ENCODE data around the gene RGS6. TPM values are rescaled to one million over a fixed set of nuclear protein-coding genes. Genes with fewer than 3 reads are reported as not detected.

The RGS6 gene
- total RNA-seq, 2 experiments from 2014 or later, result 1.5 to 3.1 TPM

DNA sequence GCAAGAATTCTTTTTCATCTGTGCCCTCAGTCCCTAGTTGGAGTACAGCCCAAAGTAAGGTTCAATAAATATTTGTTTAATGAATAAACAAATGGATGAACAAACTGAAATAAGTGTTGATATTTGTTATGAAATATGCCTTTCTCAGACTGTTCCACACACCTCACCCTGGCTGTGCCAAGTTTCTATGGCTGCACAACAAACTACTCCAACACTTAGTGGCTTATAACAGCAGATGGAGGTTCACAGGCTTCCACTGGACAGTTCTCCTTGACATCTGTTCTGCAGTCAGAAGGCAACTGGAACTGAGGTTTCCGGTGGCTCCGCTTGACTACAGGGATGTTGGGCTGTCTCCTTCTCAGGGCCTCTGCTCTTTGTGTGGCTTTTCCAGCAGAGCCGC is 197.1 kb downstream of the RGS6 start:
- Mint-ChIP-seq H3K27ac (no peak overlapping the region), H3K27me3 (peaks cover 55% of the 10 kb centered on the region), H3K9me3 (ENCODE audit: low read depth) (no peaks in the 10 kb centered on the region), H3K4me3 (no peak overlapping the region), H3K4me1 (peaks cover 4% of the 10 kb centered on the region), H3K36me3 (no peaks in the 10 kb centered on the region)
- DNase-seq, result no peak
- no peak for ATAC-seq
- CTCF ChIA-PET, result no interaction called here

DNA sequence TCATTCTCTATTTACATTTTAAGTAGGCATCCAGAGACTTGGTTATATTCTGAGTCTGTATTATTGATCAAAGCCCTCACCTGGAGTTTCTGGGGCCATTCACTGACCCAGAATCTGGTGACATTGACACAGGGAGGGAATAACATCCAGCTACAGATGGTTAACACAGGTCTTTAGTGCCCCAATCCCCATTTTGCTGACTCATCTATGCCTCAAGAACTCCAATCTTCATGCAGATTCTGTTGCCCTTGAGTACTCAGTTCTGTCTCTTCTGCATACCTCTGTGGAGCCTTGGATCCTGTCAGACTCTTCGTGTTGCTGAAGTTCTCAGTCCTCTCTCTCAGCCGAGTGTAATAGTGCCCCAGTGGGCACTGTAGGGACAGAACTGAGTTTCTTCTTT is 208.9 kb downstream of the RGS6 start:
- no peak for DNase-seq
- no peak for ATAC-seq
- Mint-ChIP-seq H3K9me3 (ENCODE audit: low read depth) (peaks cover 2% of the 10 kb centered on the region), H3K27me3 (peaks cover 11% of the 10 kb centered on the region), H3K36me3 (no peaks in the 10 kb centered on the region), H3K4me1 (no peaks in the 10 kb centered on the region), H3K4me3 (no peak overlapping the region), H3K27ac (no peak overlapping the region)
- CTCF ChIA-PET, result no interaction called here

DNA sequence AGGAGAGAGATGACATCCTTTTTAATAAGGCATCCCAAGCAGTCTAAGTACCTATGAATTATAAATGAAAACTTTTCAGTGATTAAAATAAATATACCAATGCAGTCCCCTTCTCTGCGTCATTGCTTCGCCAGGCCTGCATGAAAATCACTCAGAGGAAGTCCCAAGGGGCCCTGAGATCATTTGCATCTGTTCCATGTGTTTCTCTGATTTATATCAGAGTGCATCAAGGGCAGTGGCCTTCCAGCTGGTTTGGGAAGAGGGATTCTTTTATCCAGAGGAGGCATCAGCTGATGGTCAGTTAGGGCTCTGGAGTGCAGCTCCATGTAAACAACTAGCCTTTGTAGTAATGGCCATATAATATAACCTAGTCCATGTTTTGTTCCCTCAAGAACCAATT is 210.1 kb downstream of the RGS6 start:
- CTCF ChIA-PET, result no interaction called here
- ATAC-seq (no peak), DNase-seq (no peak)
- no peaks in the 10 kb centered on the region for H3K9me3 Mint-ChIP-seq (ENCODE audit: low read depth)
- peaks cover 21% of the 10 kb centered on the region for H3K27me3 Mint-ChIP-seq
- H3K4me1 Mint-ChIP-seq, result no peaks in the 10 kb centered on the region
- no peak overlapping the region for H3K27ac Mint-ChIP-seq
- H3K36me3 Mint-ChIP-seq, result no peaks in the 10 kb centered on the region
- H3K4me3 Mint-ChIP-seq, result no peak overlapping the region

DNA sequence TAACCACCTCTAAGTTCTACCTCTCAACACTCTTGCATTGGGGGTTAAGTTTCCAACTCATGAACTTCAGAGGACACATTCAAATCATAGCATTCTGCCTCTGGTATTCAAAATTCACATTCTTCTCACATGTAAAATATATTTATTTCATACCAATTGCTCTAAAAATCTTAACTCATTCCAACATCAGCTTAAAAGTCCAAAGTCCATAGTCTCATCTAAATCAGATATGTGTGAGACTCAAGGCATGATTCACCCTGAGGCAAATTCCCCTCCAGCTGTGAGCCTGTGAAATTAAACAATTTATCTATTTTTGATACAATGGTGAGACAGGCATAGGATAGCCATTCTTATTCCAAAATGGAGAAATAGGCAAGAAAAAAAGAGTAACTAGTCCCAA is 214.0 kb downstream of the RGS6 start:
- ATAC-seq (no peak), DNase-seq (no peak)
- Mint-ChIP-seq H3K27ac (no peak overlapping the region), H3K4me3 (no peak overlapping the region), H3K9me3 (ENCODE audit: low read depth) (no peaks in the 10 kb centered on the region), H3K4me1 (no peaks in the 10 kb centered on the region), H3K36me3 (no peaks in the 10 kb centered on the region), H3K27me3 (peaks cover 28% of the 10 kb centered on the region)
- CTCF ChIA-PET, result no interaction called here

DNA sequence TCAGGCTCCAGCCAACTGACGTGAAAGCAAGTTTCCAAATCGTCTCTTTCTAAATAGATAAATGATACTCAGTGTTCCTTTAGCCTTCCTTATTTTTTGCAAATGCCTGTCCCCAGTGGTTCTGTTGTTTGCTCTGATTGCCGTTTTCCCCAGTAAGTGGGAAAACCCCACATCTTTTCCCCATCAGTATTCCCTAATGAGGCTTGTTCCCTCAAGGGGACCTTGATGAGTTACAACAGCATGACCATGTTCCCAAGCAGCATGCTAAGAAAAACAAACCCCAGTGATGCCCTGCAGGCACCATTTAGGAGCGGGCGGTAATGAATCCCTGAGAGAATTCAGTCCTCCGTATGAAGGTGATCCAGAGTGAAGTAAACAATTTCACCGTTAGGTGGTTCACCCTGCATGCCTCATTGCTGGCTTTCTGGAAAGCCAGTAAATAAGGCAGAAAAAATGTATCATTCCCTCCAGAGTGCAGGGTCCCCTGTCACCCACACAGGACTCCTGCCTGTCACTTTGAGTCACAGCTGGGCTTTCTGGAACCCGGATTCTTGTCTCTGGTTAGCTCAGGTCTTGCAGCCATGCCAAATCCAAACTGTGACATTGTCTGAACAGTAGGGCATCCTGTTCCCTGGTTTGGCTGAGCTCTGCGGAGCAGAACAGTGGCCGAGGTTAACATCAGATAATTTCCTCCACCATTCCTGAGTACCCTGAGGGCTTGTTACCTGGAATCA is 222.6 kb downstream of the RGS6 start:
- peaks cover 8% of the 10 kb centered on the region for H3K4me1 Mint-ChIP-seq
- no peak overlapping the region for H3K27ac Mint-ChIP-seq
- DNase-seq, result no peak
- H3K36me3 Mint-ChIP-seq, result no peaks in the 10 kb centered on the region
- no peaks in the 10 kb centered on the region for H3K9me3 Mint-ChIP-seq (ENCODE audit: low read depth)
- no peak for ATAC-seq
- H3K4me3 Mint-ChIP-seq, result no peak overlapping the region
- H3K27me3 Mint-ChIP-seq, result peaks cover 12% of the 10 kb centered on the region
- CTCF ChIA-PET, result no interaction called here

DNA sequence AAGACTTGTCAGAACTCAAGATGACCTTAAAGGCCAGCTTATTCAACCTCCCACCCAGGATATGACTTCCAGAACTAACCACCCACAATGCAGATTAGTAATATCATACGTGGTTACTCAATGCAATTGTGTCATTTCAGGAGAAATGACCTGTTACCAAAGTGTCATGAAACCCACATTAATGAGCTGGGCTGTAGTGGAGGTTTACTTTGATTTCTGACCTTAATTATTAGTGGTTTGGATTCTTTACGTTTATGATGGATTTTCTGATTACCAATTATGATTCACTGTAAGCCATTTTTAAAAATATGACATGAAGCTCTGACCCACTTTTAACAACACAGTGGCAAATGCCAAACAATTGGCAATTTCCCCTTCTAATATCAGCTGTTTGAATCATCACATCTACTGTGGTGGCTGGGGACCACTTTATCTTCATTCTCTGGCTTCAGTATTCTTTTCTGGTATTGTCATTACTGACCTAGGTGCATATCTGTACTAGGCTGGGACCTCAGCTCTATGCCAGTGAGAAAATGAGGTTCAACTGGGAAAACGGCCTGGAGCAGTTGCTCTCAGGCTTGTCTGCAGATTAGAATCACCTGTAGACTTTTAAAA is 223.3 kb downstream of the RGS6 start:
- CTCF ChIA-PET, result no interaction called here
- Mint-ChIP-seq H3K9me3 (ENCODE audit: low read depth) (no peaks in the 10 kb centered on the region), H3K4me1 (peaks cover 8% of the 10 kb centered on the region), H3K27ac (no peak overlapping the region), H3K27me3 (peaks cover 12% of the 10 kb centered on the region), H3K4me3 (no peak overlapping the region), H3K36me3 (no peaks in the 10 kb centered on the region)
- peak; percentile 39 for ATAC-seq
- no peak for DNase-seq

DNA sequence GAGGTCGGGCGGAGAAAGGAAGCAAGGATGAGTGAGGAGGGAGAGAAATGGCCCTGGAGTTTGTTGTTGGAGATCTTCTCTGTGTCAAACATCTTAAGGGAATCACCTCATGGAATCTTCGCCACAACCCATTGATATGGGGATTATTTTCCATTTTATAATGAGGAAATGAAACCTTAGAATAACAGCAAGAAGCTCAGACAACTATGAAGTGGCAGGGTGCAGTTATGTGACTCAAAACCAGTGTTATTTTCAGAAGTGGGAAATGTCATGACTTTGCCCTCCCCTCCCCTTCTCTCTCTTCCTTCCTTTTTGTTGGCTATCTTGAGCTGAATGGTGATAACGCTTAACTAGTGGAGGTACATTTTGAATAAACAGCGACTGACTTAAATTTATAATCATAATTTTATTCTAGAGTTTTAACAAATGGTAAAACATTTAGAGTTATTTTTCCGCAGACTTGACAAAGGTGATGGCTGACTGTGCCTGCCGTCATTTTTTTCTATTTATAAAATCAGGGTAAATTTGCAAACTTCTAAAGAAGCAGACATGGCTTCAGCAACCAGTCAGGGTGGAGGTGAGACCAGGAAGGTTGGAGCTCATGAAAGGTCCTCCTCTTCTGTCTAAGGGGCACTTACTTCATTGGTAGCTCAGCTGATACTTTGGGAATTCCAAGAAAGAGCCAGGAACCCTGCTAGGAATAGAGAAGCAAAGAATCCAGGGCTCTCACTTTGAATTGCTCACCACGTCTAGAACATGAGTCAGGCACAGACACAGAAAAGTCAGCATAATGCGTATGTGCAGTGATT is 232.4 kb downstream of the RGS6 start:
- CTCF ChIA-PET, result no interaction called here
- H3K27ac Mint-ChIP-seq, result no peak overlapping the region
- no peak for DNase-seq
- no peaks in the 10 kb centered on the region for H3K4me1 Mint-ChIP-seq
- ATAC-seq, result no peak
- H3K36me3 Mint-ChIP-seq, result no peaks in the 10 kb centered on the region
- H3K27me3 Mint-ChIP-seq, result peaks cover 20% of the 10 kb centered on the region
- H3K4me3 Mint-ChIP-seq, result no peak overlapping the region
- H3K9me3 Mint-ChIP-seq (ENCODE audit: low read depth), result no peaks in the 10 kb centered on the region

DNA sequence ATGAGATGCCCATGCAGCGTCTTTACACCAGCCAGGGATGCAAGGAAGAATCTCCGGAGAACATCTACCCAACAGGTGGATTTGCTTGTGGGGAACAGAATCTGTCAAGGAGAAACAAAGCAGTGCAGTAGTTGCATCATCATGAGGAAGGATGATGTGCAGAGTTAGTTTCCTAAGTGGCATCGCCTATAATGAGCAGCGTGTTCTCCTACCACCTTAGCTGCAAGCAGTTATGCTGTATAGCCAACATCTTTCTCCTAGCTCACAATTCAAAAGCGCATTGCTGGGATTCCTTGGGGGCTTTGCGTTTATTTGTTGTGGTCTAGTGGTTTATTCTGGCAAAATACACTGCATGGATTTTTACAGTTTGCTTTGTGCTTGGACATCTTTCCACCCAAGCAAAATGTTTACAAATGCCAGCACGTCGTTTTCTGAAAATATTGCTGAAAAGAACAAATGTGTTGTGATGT is 233.0 kb downstream of the RGS6 start:
- Mint-ChIP-seq H3K9me3 (ENCODE audit: low read depth) (no peaks in the 10 kb centered on the region), H3K27me3 (peaks cover 24% of the 10 kb centered on the region), H3K27ac (no peak overlapping the region), H3K4me1 (no peaks in the 10 kb centered on the region), H3K4me3 (no peak overlapping the region), H3K36me3 (no peaks in the 10 kb centered on the region)
- CTCF ChIA-PET, result no interaction called here
- ATAC-seq (no peak), DNase-seq (no peak)

DNA sequence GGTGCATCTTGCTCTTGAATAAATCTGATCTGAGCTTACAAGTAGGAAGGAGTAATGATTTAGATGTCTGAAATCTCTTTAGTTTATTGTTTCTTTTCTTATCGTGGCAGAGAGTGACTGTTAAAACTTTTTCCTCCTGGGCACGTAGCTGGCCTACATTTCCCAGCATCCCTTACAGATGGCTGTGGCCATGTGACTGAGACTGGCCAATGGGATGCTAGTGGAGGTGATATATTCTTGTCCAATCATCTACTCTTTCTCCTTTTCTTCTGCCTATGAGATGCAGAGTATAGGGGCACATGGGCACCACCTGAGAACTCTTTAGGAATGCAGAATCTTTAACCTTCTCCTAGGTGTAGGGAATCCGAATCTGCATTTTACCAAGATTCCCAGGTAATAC is 237.3 kb downstream of the RGS6 start:
- H3K36me3 Mint-ChIP-seq, result no peaks in the 10 kb centered on the region
- DNase-seq, result no peak
- CTCF ChIA-PET, result no interaction called here

DNA sequence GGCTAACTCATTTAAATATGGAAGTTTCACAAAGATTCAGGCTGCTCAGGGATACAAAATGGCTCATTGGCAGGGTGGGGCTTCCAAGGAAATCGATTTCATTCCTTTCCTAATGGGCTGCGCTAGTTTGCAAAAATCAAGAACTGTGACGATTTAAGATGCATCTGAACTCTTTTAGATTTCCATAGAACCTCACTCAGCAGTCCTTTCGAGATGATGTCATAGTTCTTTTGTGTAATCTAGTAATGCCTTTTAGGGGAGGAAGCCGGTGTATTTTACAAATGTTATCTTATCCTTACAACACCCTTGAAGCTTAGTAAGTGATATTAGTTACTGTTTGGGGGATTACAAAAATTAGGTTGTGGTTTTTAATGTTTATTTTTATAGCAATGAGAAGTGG is 239.8 kb downstream of the RGS6 start:
- DNase-seq (no peak), ATAC-seq (no peak)
- H3K4me1 Mint-ChIP-seq, result no peaks in the 10 kb centered on the region
- no peaks in the 10 kb centered on the region for H3K9me3 Mint-ChIP-seq (ENCODE audit: low read depth)
- no peaks in the 10 kb centered on the region for H3K36me3 Mint-ChIP-seq
- CTCF ChIA-PET, result no interaction called here
- no peak overlapping the region for H3K4me3 Mint-ChIP-seq
- H3K27me3 Mint-ChIP-seq, result peaks cover 22% of the 10 kb centered on the region
- H3K27ac Mint-ChIP-seq, result no peak overlapping the region

More for the DNA sequence above, 237.3 kb downstream of the RGS6 start:
- Mint-ChIP-seq H3K9me3 (ENCODE audit: low read depth) (no peaks in the 10 kb centered on the region), H3K27me3 (peaks cover 30% of the 10 kb centered on the region), H3K27ac (no peak overlapping the region), H3K4me1 (no peaks in the 10 kb centered on the region), H3K4me3 (no peak overlapping the region)
- no peak for ATAC-seq

DNA sequence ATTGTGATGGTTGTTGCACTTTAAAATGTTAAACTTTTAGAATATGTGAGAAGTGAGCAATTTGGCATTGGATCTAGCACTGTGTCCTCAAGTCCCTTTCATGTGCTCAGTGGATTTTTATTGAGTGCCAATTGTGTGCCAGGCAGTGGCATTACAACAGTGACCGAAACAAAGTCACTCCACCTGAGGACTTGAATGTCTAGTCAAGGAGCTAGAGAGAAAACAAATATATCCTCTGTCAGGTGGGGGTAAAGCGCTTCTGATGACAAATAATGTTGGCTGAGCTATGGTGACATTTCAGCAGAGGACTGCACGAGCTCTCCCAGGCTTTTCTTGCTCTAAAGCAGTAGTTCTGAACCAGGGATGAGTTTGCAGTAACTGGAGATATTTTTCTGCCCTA is 240.4 kb downstream of the RGS6 start:
- peaks cover 22% of the 10 kb centered on the region for H3K27me3 Mint-ChIP-seq

DNA sequence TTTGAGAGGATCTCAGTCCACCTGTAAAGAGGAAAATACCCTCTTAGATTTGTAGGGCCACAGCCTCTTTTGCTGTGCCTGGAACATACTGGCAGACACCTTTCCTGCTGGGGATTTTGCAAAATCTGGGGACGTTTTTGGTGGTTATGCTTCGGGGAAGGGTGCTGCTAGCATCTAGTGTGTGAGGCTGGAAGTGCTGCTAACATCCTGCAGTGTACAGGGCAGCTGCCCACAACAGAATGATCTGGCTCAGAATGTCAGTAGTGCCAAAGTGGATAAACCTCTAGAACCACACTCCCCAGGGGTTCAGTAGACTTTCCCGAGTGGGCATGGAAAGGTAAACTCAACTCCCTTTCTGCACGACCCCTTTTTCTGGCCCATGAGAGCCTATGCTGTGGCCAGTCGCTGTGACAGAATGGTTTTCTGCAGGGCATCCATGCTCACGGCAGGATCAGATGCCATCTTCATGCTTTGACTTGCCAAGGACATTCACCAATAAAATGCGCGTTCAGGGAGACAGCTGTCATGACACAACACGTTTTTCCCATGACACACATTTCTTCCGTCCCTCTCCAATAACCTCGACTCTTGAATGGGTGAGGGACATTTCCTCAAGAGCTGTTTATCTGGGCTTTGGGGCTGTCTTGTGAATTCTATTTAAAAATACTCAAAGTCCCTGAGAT is 240.9 kb downstream of the RGS6 start:
- Mint-ChIP-seq H3K27me3 (peaks cover 22% of the 10 kb centered on the region), H3K4me3 (no peak overlapping the region), H3K27ac (no peak overlapping the region), H3K9me3 (ENCODE audit: low read depth) (no peaks in the 10 kb centered on the region), H3K4me1 (no peaks in the 10 kb centered on the region), H3K36me3 (no peaks in the 10 kb centered on the region)
- CTCF ChIA-PET, result no interaction called here
- DNase-seq (no peak), ATAC-seq (no peak)

More for the DNA sequence above, 240.4 kb downstream of the RGS6 start:
- Mint-ChIP-seq H3K27ac (no peak overlapping the region), H3K9me3 (ENCODE audit: low read depth) (no peaks in the 10 kb centered on the region), H3K4me1 (no peaks in the 10 kb centered on the region), H3K4me3 (no peak overlapping the region), H3K36me3 (no peaks in the 10 kb centered on the region)
- DNase-seq (no peak), ATAC-seq (no peak)
- CTCF ChIA-PET, result no interaction called here

DNA sequence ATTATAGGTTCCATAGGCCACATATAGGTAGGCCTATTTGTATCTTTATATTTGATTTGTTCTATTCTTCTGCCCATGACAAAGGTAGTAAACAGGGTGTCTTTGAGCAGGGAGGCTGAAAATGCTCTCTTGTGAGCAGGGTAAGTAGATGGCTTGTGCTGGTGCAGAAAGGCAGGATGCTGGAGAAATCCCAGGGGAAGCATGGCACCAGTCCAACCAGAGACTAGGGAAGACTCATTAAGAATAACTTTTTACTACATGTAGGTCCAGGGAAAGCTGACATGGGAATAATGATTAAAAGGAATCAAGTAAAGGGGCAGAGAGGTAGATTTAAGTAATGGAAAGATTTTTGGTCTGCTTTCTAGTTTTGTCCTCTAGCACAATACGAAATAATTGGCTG is 245.0 kb downstream of the RGS6 start:
- Mint-ChIP-seq H3K4me3 (no peak overlapping the region), H3K36me3 (no peaks in the 10 kb centered on the region), H3K27ac (no peak overlapping the region), H3K4me1 (no peaks in the 10 kb centered on the region), H3K27me3 (peaks cover 6% of the 10 kb centered on the region), H3K9me3 (ENCODE audit: low read depth) (peaks cover 3% of the 10 kb centered on the region)
- CTCF ChIA-PET, result no interaction called here
- ATAC-seq, result no peak
- DNase-seq, result no peak
